CD14-positive monocyte (primary cell): ENCODE data around the gene IBSP. TPM values are rescaled to one million over a fixed set of nuclear protein-coding genes. Genes with fewer than 3 reads are reported as not detected.

Source experiments
- DNase-seq, 3 donors: peaks; one replicate each; pipeline ENCODE4 v3.0.0-alpha.2; 2011 to 2022
- H2AFZ ChIP-seq: 2 replicates; pipeline ENCODE4 v1.6.0; 2012; ENCODE audit warnings: mild to moderate bottlenecking, low read depth, low read length, inconsistent platforms; ENCODE audit not compliant: insufficient read depth, poor library complexity, severe bottlenecking
- H3K27ac ChIP-seq, 2 donors: 1 replicate in 1 of 2; 2 replicates in 1 of 2; pipeline ENCODE4 v1.5.1; 2012 to 2013; ENCODE audit warnings: low read length in 2 of 2, control low read depth in 1 of 2, inconsistent platforms in 1 of 2, low read depth in 1 of 2, mild to moderate bottlenecking in 1 of 2
- H3K27me3 ChIP-seq, 2 donors: one replicate each; pipeline versions ENCODE4 v1.6.0 to v1.6.1; 2011 to 2013; ENCODE audit warnings: low read length in 2 of 2; ENCODE audit not compliant: control insufficient read depth in 2 of 2, insufficient read depth in 2 of 2
- H3K36me3 ChIP-seq, 2 donors: replicated peaks in 1 of 2; 1 replicate in 1 of 2; 2 replicates in 1 of 2; pipeline versions ENCODE4 v1.5.1 to v1.6.1; 2012 to 2013; ENCODE audit warnings: low read length in 2 of 2, control low read depth in 1 of 2, inconsistent platforms in 1 of 2, mild to moderate bottlenecking in 1 of 2; ENCODE audit not compliant: insufficient read depth in 2 of 2, control insufficient read depth in 1 of 2
- H3K4me1 ChIP-seq, 2 donors: 1 replicate in 1 of 2; 2 replicates in 1 of 2; pipeline versions ENCODE4 v1.5.1 to v1.6.1; 2012 to 2013; ENCODE audit warnings: low read length in 2 of 2, control low read depth in 1 of 2, inconsistent platforms in 1 of 2, mild to moderate bottlenecking in 1 of 2, moderate library complexity in 1 of 2; ENCODE audit not compliant: insufficient read depth in 2 of 2, control insufficient read depth in 1 of 2
- H3K4me2 ChIP-seq: replicated peaks from 2 replicates; pipeline ENCODE3; 2012; ENCODE audit warnings: low read length, moderate library complexity, mild to moderate bottlenecking; ENCODE audit not compliant: poor library complexity, severe bottlenecking; ENCODE audit errors: extremely low read depth
- H3K4me3 ChIP-seq, 3 experiments: fragments of 200-600 bp in 1 of 3; sonication (generic) in 1 of 3; replicated peaks in 1 of 3; 1 replicate in 2 of 3; 2 replicates in 1 of 3; pipeline ENCODE4 v1.5.1; 2011 to 2013; ENCODE audit warnings: low read length in 3 of 3, mild to moderate bottlenecking in 3 of 3, control low read depth in 2 of 3, low read depth in 2 of 3, inconsistent platforms in 1 of 3, moderate library complexity in 1 of 3
- H3K79me2 ChIP-seq: 2 replicates; pipeline ENCODE4 v1.6.0; 2012; ENCODE audit warnings: mild to moderate bottlenecking, control low read depth, inconsistent platforms, low read length, moderate library complexity; ENCODE audit not compliant: insufficient read depth
- H3K9ac ChIP-seq: 2 replicates; pipeline ENCODE4 v1.6.0; 2017; ENCODE audit warnings: low read length, mild to moderate bottlenecking; ENCODE audit not compliant: insufficient read depth, poor library complexity, severe bottlenecking
- H3K9me3 ChIP-seq, 2 donors: replicated peaks in 1 of 2; 1 replicate in 1 of 2; 2 replicates in 1 of 2; pipeline versions ENCODE4 v1.5.1 to v1.6.1; 2012 to 2013; ENCODE audit warnings: low read length in 2 of 2, control low read depth in 1 of 2; ENCODE audit not compliant: control insufficient read depth in 1 of 2, insufficient read depth in 1 of 2
- H4K20me1 ChIP-seq: 2 replicates; pipeline ENCODE4 v1.6.0; 2012; ENCODE audit warnings: mild to moderate bottlenecking, low read length, control low read depth, moderate library complexity; ENCODE audit not compliant: insufficient read depth
- H3K27ac Mint-ChIP-seq, 7 donors: one replicate each; pipeline ENCODE4 v1.8.0; 2020; ENCODE audit warnings: mild to moderate bottlenecking in 7 of 7, mixed read lengths in 7 of 7, moderate library complexity in 6 of 7, inconsistent platforms in 2 of 7
- H3K27me3 Mint-ChIP-seq, 3 donors: one replicate each; pipeline ENCODE4 v1.8.0; 2021 to 2022; ENCODE audit warnings: low read depth in 3 of 3, mild to moderate bottlenecking in 3 of 3, mixed read lengths in 3 of 3, moderate library complexity in 3 of 3, inconsistent platforms in 1 of 3
- H3K36me3 Mint-ChIP-seq, 2 donors: one replicate each; pipeline ENCODE4 v1.8.0; 2020; ENCODE audit warnings: mixed read lengths in 2 of 2, inconsistent platforms in 1 of 2, mild to moderate bottlenecking in 1 of 2
- H3K4me1 Mint-ChIP-seq: one replicate; pipeline ENCODE4 v1.8.0; 2020; ENCODE audit warnings: mild to moderate bottlenecking, mixed read lengths
- H3K4me3 Mint-ChIP-seq, 2 donors: one replicate each; pipeline ENCODE4 v1.8.0; 2020; ENCODE audit warnings: mild to moderate bottlenecking in 2 of 2, mixed read lengths in 2 of 2, moderate library complexity in 1 of 2
- H3K9me3 Mint-ChIP-seq, 7 donors: one replicate each; pipeline ENCODE4 v1.8.0; 2020 to 2022; ENCODE audit warnings: mixed read lengths in 7 of 7, mild to moderate bottlenecking in 6 of 7, moderate library complexity in 6 of 7, inconsistent platforms in 2 of 7
- CTCF ChIP-seq: fragments of 200-600 bp; IDR thresholded peaks from one replicate; pipeline ENCODE4 v1.8.0; 2022; ENCODE audit warnings: antibody characterized with exemption, mild to moderate bottlenecking
- WGBS: methylation state at CpG from one replicate; pipeline ENCODE4 v1.1.5; 2013; ENCODE audit warnings: missing lambda C conversion rate; ENCODE audit not compliant: insufficient coverage; 5-methylcytosine and 5-hydroxymethylcytosine counted together
- intact Hi-C, 2 donors: fragments of 100-400 bp; cut with micrococcal nuclease; formaldehyde crosslinking; loops; one replicate each; pipeline versions ENCODE4 v1.15.0 to v1.15.1; 2023
- polyA minus RNA-seq: library from RNA; depleted of rRNA, polyadenylated mRNA; stranded (reverse); fragments of >200 nt; gene quantifications from 2 replicates; pipeline ENCODE4 v1.2.3, GENCODE V29; 2012
- polyA plus RNA-seq, 3 donors: library from polyadenylated mRNA; depleted of rRNA in 1 of 3; unstranded in 2 of 3; stranded (reverse) in 1 of 3; fragments of 300-500 nt in 2 of 3; fragments of >200 nt in 1 of 3; fragmentation: Illumina TruSeq in 2 of 3; gene quantifications; 1 replicate in 2 of 3; 2 replicates in 1 of 3; pipeline ENCODE4 v1.2.3, GENCODE V29; 2012 to 2021
- total RNA-seq, 12 experiments: library from RNA in 1 of 12; stranded (reverse) in 1 of 12; fragments of 120-200 nt in 1 of 12; gene quantifications; one replicate each; pipeline ENCODE4 v1.2.4 and lab custom pipeline; 2013 to 2026; ENCODE audit warnings: mixed read lengths in 6 of 12, inconsistent platforms in 1 of 12

The IBSP gene
- not detected for total RNA-seq (2013)
- polyA plus RNA-seq (not detected), polyA minus RNA-seq (not detected in 2 replicates), total RNA-seq (lab: John Stamatoyannopoulos, UW) (0 to 1.7 (median 0.07) reads per million in 11 experiments)

GRCh38 chr4:87799301-87800113, at the start of gene IBSP:
TSS of gene IBSP (plus strand) at chr4:87799554. CDS start at chr4:87802362, 2,808 bp downstream.
- no peak within 1 kb of the TSS for H3K4me2 ChIP-seq
- H3K36me3 ChIP-seq, result no peaks in the 10 kb centered on the region
- DNase-seq, result no peak
- Mint-ChIP-seq H3K36me3 (no peaks in the 10 kb centered on the region), H3K4me3 (no peak within 1 kb of the TSS), H3K27ac (no peak within 1 kb of the TSS), H3K27me3 (peaks cover 0 to 1% (median 0%) of the 10 kb centered on the region in 3 donors), H3K9me3 (peaks cover 0 to 3% (median 0%) of the 10 kb centered on the region in 7 donors), H3K4me1 (no peaks in the 10 kb centered on the region)
- H3K27ac ChIP-seq, result no peak within 1 kb of the TSS
- H2AFZ ChIP-seq, result no peak within 1 kb of the TSS
- H3K4me1 ChIP-seq, result no peaks in the 10 kb centered on the region
- no peaks in the 10 kb centered on the region for H3K27me3 ChIP-seq
- H3K9me3 ChIP-seq, result no peaks in the 10 kb centered on the region
- no peak within 1 kb of the TSS for H3K9ac ChIP-seq
- no peak for TF ChIP-seq CTCF
- no peaks in the 10 kb centered on the region for H3K79me2 ChIP-seq
- H4K20me1 ChIP-seq, result no peaks in the 10 kb centered on the region
- no peak within 1 kb of the TSS for H3K4me3 ChIP-seq
- intact Hi-C loops, result no loop called here
- 94% methylated on average over 2 of the region's 4 CpGs for WGBS

GRCh38 chr4:87749883-87750282, 49.5 kb upstream of the IBSP start:
- no peaks in the 10 kb centered on the region for H4K20me1 ChIP-seq
- H3K36me3 Mint-ChIP-seq, result no peaks in the 10 kb centered on the region
- H3K27me3 ChIP-seq, result no peaks in the 10 kb centered on the region
- no peak for TF ChIP-seq CTCF
- H3K79me2 ChIP-seq, result no peaks in the 10 kb centered on the region
- peaks cover 3 to 19% (median 11%) of the 10 kb centered on the region in 7 donors for H3K9me3 Mint-ChIP-seq
- no peaks in the 10 kb centered on the region for H3K36me3 ChIP-seq
- H3K4me1 Mint-ChIP-seq, result no peaks in the 10 kb centered on the region
- WGBS, result no CpG with 5 or more reads among the region's 2 CpGs
- no peak for DNase-seq
- no peak overlapping the region for H2AFZ ChIP-seq
- H3K4me3 Mint-ChIP-seq, result no peak overlapping the region
- no peak overlapping the region for H3K27ac ChIP-seq
- intact Hi-C loops, result no loop called here
- no peak overlapping the region for H3K9ac ChIP-seq
- H3K4me3 ChIP-seq, result no peak overlapping the region
- H3K27me3 Mint-ChIP-seq, result peaks cover 0 to 1% (median 0%) of the 10 kb centered on the region in 3 donors
- H3K4me1 ChIP-seq, result no peaks in the 10 kb centered on the region
- peaks cover 6 to 23% of the 10 kb centered on the region in 2 donors for H3K9me3 ChIP-seq
- no peak overlapping the region for H3K4me2 ChIP-seq
- no peak overlapping the region for H3K27ac Mint-ChIP-seq
